Measurements from ENCODE around the gene NRGN.
"Not testable (repeated sequence)": the region's sequence is repeated elsewhere in the genome, so short reads cannot be mapped to it uniquely, and the experiment has no call there.

GRCh38 chr11:124770959-124771358 is 31.2 kb downstream of the NRGN start:
- TF ChIP-seq, protein P1, sequence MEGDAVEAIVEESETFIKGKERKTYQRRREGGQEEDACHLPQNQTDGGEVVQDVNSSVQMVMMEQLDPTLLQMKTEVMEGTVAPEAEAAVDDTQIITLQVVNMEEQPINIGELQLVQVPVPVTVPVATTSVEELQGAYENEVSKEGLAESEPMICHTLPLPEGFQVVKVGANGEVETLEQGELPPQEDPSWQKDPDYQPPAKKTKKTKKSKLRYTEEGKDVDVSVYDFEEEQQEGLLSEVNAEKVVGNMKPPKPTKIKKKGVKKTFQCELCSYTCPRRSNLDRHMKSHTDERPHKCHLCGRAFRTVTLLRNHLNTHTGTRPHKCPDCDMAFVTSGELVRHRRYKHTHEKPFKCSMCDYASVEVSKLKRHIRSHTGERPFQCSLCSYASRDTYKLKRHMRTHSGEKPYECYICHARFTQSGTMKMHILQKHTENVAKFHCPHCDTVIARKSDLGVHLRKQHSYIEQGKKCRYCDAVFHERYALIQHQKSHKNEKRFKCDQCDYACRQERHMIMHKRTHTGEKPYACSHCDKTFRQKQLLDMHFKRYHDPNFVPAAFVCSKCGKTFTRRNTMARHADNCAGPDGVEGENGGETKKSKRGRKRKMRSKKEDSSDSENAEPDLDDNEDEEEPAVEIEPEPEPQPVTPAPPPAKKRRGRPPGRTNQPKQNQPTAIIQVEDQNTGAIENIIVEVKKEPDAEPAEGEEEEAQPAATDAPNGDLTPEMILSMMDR (conservative IDR thresholded peaks at IDR 0.05): not testable (repeated sequence)
- TF ChIP-seq ZFX (IDR thresholded peaks at IDR 0.05): not testable (repeated sequence)

Data from C4-2B (cell line).